ENCODE measurements around the gene HDDC3. TPM values are rescaled to one million over a fixed set of nuclear protein-coding genes. Genes with fewer than 3 reads are reported as not detected.

Gene HDDC3
- polyA plus RNA-seq, 1 of the 3 experiments (the other 2 are of a cell fraction): 25.8 TPM

DNA sequence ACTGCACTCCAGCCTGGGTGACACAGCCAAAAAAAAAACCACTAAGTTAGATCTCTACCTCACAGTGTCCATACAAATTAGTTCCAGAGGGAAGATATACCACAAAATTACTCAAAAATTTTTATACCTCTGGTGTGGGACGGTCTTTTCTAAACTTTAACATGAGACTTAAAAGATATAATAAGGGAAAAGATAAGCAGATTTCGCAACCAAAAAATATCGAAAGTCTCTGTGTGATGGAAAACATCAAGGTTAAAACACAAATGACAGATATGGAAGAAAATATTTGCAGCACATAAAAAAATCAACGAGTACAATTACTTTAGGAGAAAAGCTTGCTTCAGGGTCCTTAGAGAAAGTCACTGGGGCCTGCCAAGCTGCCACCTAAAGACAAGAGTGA is 10.5 kb downstream of the HDDC3 start:
- ChIA-PET CTCF (interaction anchor here (2.1 to 4.0 kb wide), 3 partner anchors 12 to 36 kb away, joined by 6 to 46 read pairs (median 7); partner anchors contain the start of genes HDDC3, MAN2A2 and UNC45A), POLR2A (no interaction called here)
- 94% methylated on average over 4 of the region's 4 CpGs for WGBS (ENCODE audit: low lambda C conversion rate)

DNA sequence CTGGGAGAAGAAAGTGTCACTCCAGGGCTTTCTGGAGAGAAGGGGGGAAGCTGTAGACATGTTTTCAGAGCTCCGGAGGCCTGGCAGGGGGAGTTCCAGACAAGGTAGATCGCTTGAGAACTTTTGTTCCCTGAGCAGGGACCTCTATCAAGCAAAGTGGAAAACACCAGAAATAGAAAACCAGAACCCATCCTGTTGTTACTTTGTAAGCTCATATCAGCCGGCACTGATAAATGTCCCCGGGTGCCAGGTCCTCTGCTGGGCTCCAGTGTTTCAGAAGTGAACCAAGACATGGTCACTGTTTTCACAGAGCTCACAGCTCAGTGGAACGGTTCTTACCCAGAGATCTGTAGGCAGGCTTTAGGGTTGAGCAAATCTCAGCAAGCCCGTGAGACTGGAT is 13.5 kb downstream of the HDDC3 start:
- no peaks in the 10 kb centered on the region for H4K20me1 ChIP-seq (ENCODE audit: insufficient read depth)
- no peak overlapping the region for H3K9ac ChIP-seq
- no peaks in the 10 kb centered on the region for H3K79me2 ChIP-seq (ENCODE audit: insufficient read depth)
- H2AFZ ChIP-seq (ENCODE audit: low read depth): no peak overlapping the region
- ChIA-PET POLR2A (interaction anchor here (0.9 kb wide), 1 partner anchor 16 kb away, joined by 3 read pairs; the partner anchor contains the start of gene MAN2A2), CTCF (interaction anchor here (1.0 to 2.9 kb wide), 3 partner anchors 14 to 38 kb away, joined by 4 to 16 read pairs (median 4); partner anchors contain the start of genes HDDC3 and MAN2A2)
- no peak for DNase-seq
- H3K4me2 ChIP-seq: no peak overlapping the region
- 95% methylated on average over 4 of the region's 6 CpGs for WGBS (ENCODE audit: low lambda C conversion rate)
- no peaks in the 10 kb centered on the region for H3K4me1 ChIP-seq (ENCODE audit: control insufficient read depth in 1 of 2, insufficient read depth in 2 of 2, low read depth in 1 of 2, low read length in 1 of 2)
- peaks cover 7 to 55% of the 10 kb centered on the region in 2 experiments for H3K36me3 ChIP-seq (replicated peaks in 1 of 2; ENCODE audit: control insufficient read depth in 1 of 2, insufficient read depth in 2 of 2, low read length in 1 of 2)
- no peak for TF ChIP-seq RAD21 (IDR thresholded peaks at IDR 0.05; ENCODE audit: low read length)
- H3K27me3 ChIP-seq (ENCODE audit: insufficient read depth): no peaks in the 10 kb centered on the region
- H3F3A ChIP-seq (replicated peaks; ENCODE audit: insufficient read depth): no peaks in the 10 kb centered on the region
- H3K9me2 ChIP-seq: no peaks in the 10 kb centered on the region
- H3K9me3 ChIP-seq: no peaks in the 10 kb centered on the region
- no peak overlapping the region for H3K4me3 ChIP-seq (ENCODE audit: low read depth in 2 of 2, low read length in 1 of 2)
- no peak overlapping the region for H3K27ac ChIP-seq (ENCODE audit: low read depth in 2 of 2, low read length in 1 of 2)

More for the DNA sequence above, 10.5 kb downstream of the HDDC3 start:
- H3K79me2 ChIP-seq (ENCODE audit: insufficient read depth): no peaks in the 10 kb centered on the region
- no peak for DNase-seq
- H3F3A ChIP-seq (replicated peaks; ENCODE audit: insufficient read depth): no peaks in the 10 kb centered on the region
- H3K9me3 ChIP-seq: no peaks in the 10 kb centered on the region
- H4K20me1 ChIP-seq (ENCODE audit: insufficient read depth): no peaks in the 10 kb centered on the region
- no peak for TF ChIP-seq SIN3A (IDR thresholded peaks at IDR 0.05; ENCODE audit: borderline replicate concordance, low read depth, low read length)
- H3K4me3 ChIP-seq (ENCODE audit: low read depth in 2 of 2, low read length in 1 of 2): no peak overlapping the region
- H3K9me2 ChIP-seq: no peaks in the 10 kb centered on the region
- no peak overlapping the region for H2AFZ ChIP-seq (ENCODE audit: low read depth)
- H3K27ac ChIP-seq (ENCODE audit: low read depth in 2 of 2, low read length in 1 of 2): no peak overlapping the region
- no peaks in the 10 kb centered on the region for H3K4me1 ChIP-seq (ENCODE audit: control insufficient read depth in 1 of 2, insufficient read depth in 2 of 2, low read depth in 1 of 2, low read length in 1 of 2)
- H3K9ac ChIP-seq: no peak overlapping the region
- no peaks in the 10 kb centered on the region for H3K27me3 ChIP-seq (ENCODE audit: insufficient read depth)
- no peak overlapping the region for H3K4me2 ChIP-seq
- peaks cover 7 to 37% of the 10 kb centered on the region in 2 experiments for H3K36me3 ChIP-seq (replicated peaks in 1 of 2; ENCODE audit: control insufficient read depth in 1 of 2, insufficient read depth in 2 of 2, low read length in 1 of 2)

DNA sequence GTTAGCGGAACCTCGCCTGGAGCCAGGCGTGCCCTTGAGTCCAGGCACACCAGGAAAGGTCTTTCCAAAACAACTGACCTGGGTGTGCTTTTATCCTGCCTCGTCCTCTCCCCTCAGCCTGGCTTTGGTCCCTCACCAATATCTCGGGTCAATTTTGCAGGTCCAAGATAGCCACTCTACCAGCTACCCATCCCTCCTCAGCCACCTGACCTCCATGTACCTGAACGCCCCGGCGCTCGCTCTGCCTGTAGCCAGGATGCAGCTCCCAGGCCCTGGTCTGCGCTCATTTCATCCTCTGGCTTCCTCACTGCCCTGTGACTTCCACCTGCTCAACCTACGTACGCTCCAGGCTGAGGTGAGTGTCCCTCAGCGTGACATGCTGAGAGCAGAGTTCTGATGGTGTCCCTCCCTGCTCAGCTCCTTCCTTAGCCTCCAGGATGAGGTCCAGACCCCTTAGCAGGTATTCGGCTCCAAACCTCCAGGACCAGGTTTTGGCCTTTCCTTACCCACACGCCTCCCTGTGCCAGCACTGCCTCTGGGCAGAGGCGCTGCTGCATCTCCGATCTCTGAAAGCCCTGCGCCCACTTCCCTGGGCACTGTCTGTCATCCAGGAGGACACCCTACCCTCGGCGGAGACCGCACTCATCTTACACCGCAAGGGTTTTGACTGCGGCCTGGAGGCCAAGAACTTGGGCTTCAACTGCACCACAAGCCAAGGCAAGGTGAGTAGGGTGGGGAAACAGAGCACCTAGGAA is 14.1 kb downstream of the HDDC3 start:
- no peak overlapping the region for H3K9ac ChIP-seq

More for the DNA sequence above, 14.1 kb downstream of the HDDC3 start:
- H3K9me2 ChIP-seq: no peaks in the 10 kb centered on the region
- no peak overlapping the region for H2AFZ ChIP-seq (ENCODE audit: low read depth)
- WGBS (ENCODE audit: low lambda C conversion rate): 91% methylated on average over 22 of the region's 23 CpGs
- DNase-seq: no peak
- no peaks in the 10 kb centered on the region for H3K9me3 ChIP-seq
- no peaks in the 10 kb centered on the region for H3K4me1 ChIP-seq (ENCODE audit: control insufficient read depth in 1 of 2, insufficient read depth in 2 of 2, low read depth in 1 of 2, low read length in 1 of 2)
- H4K20me1 ChIP-seq (ENCODE audit: insufficient read depth): no peaks in the 10 kb centered on the region
- no peaks in the 10 kb centered on the region for H3K79me2 ChIP-seq (ENCODE audit: insufficient read depth)
- ChIA-PET POLR2A (no interaction called here), CTCF (interaction anchor here (1.0 to 2.9 kb wide), 4 partner anchors 14 to 39 kb away, joined by 4 to 16 read pairs (median 4); partner anchors contain the start of genes HDDC3 and MAN2A2)
- H3K36me3 ChIP-seq (replicated peaks in 1 of 2; ENCODE audit: control insufficient read depth in 1 of 2, insufficient read depth in 2 of 2, low read length in 1 of 2): peaks cover 7 to 60% of the 10 kb centered on the region in 2 experiments
- H3K27ac ChIP-seq (ENCODE audit: low read depth in 2 of 2, low read length in 1 of 2): no peak overlapping the region
- TF ChIP-seq RCOR1 (IDR thresholded peaks at IDR 0.05; ENCODE audit: low read length) (no peak), EZH2phosphoT487 (IDR thresholded peaks at IDR 0.05; ENCODE audit: borderline replicate concordance, low read depth) (no peak), SIN3A (IDR thresholded peaks at IDR 0.05; ENCODE audit: borderline replicate concordance, low read depth, low read length) (no peak), CHD2 (IDR thresholded peaks at IDR 0.05; ENCODE audit: low read length, partially characterized antibody) (no peak), RXRA (IDR thresholded peaks at IDR 0.05; ENCODE audit: borderline replicate concordance, low read depth) (no peak), ELF1 (IDR thresholded peaks at IDR 0.05) (no peak), RFX5 (IDR thresholded peaks at IDR 0.05; ENCODE audit: low read length) (no peak), YY1 (IDR thresholded peaks at IDR 0.05; ENCODE audit: low read depth) (no peak), MEF2A (IDR thresholded peaks at IDR 0.05; ENCODE audit: borderline replicate concordance, low read depth) (no peak), MXI1 (IDR thresholded peaks at IDR 0.05; ENCODE audit: low read depth, low read length) (no peak), NFIC (IDR thresholded peaks at IDR 0.05; ENCODE audit: borderline replicate concordance) (no peak)
- TF ChIP-seq, protein P1, sequence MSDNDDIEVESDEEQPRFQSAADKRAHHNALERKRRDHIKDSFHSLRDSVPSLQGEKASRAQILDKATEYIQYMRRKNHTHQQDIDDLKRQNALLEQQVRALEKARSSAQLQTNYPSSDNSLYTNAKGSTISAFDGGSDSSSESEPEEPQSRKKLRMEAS (IDR thresholded peaks at IDR 0.05; ENCODE audit: low read depth): no peak
- TF ChIP-seq, protein P2, sequence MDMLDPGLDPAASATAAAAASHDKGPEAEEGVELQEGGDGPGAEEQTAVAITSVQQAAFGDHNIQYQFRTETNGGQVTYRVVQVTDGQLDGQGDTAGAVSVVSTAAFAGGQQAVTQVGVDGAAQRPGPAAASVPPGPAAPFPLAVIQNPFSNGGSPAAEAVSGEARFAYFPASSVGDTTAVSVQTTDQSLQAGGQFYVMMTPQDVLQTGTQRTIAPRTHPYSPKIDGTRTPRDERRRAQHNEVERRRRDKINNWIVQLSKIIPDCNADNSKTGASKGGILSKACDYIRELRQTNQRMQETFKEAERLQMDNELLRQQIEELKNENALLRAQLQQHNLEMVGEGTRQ (IDR thresholded peaks at IDR 0.05; ENCODE audit: borderline replicate concordance, low read depth, low read length): no peak
- TF ChIP-seq, protein P3, sequence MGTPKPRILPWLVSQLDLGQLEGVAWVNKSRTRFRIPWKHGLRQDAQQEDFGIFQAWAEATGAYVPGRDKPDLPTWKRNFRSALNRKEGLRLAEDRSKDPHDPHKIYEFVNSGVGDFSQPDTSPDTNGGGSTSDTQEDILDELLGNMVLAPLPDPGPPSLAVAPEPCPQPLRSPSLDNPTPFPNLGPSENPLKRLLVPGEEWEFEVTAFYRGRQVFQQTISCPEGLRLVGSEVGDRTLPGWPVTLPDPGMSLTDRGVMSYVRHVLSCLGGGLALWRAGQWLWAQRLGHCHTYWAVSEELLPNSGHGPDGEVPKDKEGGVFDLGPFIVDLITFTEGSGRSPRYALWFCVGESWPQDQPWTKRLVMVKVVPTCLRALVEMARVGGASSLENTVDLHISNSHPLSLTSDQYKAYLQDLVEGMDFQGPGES (IDR thresholded peaks at IDR 0.05; ENCODE audit: low read depth, low read length): no peak
- TF ChIP-seq, protein P4, sequence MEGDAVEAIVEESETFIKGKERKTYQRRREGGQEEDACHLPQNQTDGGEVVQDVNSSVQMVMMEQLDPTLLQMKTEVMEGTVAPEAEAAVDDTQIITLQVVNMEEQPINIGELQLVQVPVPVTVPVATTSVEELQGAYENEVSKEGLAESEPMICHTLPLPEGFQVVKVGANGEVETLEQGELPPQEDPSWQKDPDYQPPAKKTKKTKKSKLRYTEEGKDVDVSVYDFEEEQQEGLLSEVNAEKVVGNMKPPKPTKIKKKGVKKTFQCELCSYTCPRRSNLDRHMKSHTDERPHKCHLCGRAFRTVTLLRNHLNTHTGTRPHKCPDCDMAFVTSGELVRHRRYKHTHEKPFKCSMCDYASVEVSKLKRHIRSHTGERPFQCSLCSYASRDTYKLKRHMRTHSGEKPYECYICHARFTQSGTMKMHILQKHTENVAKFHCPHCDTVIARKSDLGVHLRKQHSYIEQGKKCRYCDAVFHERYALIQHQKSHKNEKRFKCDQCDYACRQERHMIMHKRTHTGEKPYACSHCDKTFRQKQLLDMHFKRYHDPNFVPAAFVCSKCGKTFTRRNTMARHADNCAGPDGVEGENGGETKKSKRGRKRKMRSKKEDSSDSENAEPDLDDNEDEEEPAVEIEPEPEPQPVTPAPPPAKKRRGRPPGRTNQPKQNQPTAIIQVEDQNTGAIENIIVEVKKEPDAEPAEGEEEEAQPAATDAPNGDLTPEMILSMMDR (IDR thresholded peaks at IDR 0.05): no peak
- no peaks in the 10 kb centered on the region for H3F3A ChIP-seq (replicated peaks; ENCODE audit: insufficient read depth)
- no peaks in the 10 kb centered on the region for H3K27me3 ChIP-seq (ENCODE audit: insufficient read depth)
- H3K4me2 ChIP-seq: no peak overlapping the region
- no peak overlapping the region for H3K4me3 ChIP-seq (ENCODE audit: low read depth in 2 of 2, low read length in 1 of 2)

Data from SK-N-SH (cell line).